ENCODE measurements around the gene STK31. TPM values are rescaled to one million over a fixed set of nuclear protein-coding genes. Genes with fewer than 3 reads are reported as not detected.
A peak's percentile ranks its signal among the peaks of the same experiment; 100 is the strongest.
"Not testable (repeated sequence)": the region's sequence is repeated elsewhere in the genome, so short reads cannot be mapped to it uniquely, and the experiment has no call there.

Gene STK31
- total RNA-seq, 2 experiments from 2014 or later, result not detected

DNA sequence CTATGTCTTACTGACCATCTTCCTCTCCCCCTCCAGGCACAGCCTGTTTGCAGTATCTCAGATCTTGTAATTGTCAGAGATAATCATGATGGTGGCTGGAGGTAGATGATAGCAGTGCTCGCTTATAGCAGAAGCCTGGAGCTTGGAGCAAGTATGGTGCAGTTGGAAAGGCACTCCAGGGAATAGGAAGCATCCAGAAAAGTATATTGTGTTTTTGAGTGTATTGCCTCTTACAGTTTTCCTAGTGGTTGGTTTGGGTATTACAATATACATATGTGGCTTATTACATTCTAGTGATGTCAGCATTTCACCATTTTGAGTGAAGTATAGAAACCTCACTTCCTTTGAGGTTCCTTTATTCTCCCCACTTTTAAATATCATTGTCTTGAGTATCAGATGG, 101.5 kb downstream of the STK31 start:
- Mint-ChIP-seq H3K4me3 (no peak overlapping the region), H3K4me1 (peaks cover 2% of the 10 kb centered on the region), H3K27ac (no peak overlapping the region), H3K9me3 (peaks cover 20% of the 10 kb centered on the region), H3K36me3 (no peaks in the 10 kb centered on the region), H3K27me3 (peaks cover 9% of the 10 kb centered on the region)
- no peak for DNase-seq

DNA sequence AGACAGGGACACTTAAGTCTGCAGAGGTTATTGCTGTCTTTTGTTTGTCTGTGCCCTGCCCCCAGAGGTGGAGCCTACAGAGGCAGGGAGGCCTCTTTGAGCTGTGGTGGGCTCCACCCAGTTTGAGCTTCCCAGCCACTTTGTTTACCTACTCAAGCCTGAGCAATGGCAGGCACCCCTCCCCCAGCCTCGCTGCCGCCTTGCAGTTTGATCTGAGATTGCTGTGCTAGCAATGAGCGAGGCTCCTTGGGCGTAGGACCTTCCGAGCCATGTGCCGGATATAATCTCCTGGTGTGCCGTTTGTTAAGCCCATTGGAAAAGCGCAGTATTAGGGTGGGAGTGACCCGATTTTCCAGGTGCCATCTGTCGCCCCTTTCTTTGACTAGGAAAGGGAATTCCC, 118.1 kb downstream of the STK31 start:
- not testable (repeated sequence) for H3K36me3 Mint-ChIP-seq, H3K4me3 Mint-ChIP-seq, H3K27me3 Mint-ChIP-seq, H3K4me1 Mint-ChIP-seq, H3K27ac Mint-ChIP-seq, DNase-seq
- H3K9me3 Mint-ChIP-seq, result peaks cover 16% of the 10 kb centered on the region

DNA sequence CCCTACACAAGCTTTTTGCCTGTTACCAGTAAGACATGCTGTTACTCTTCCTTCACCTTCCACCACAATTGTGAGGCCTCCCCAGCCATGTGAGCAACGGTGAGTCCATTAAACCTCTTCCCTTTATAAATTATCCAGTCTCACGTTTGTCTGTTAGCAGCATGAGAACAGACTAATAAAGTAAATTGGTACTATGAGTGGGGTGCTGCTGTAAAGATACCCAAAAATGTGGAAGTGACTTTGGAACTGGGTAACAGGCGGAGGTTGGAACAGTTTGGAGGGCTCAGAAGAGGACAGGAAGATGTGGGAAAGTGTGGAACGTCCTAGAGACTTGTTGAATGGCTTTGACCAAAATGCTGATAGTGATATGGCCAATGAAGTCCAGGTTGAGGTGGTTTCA, 122.7 kb downstream of the STK31 start:
- not testable (repeated sequence) for H3K27ac Mint-ChIP-seq, H3K27me3 Mint-ChIP-seq, H3K36me3 Mint-ChIP-seq, H3K4me3 Mint-ChIP-seq, H3K4me1 Mint-ChIP-seq, DNase-seq
- H3K9me3 Mint-ChIP-seq, result peaks cover 28% of the 10 kb centered on the region

DNA sequence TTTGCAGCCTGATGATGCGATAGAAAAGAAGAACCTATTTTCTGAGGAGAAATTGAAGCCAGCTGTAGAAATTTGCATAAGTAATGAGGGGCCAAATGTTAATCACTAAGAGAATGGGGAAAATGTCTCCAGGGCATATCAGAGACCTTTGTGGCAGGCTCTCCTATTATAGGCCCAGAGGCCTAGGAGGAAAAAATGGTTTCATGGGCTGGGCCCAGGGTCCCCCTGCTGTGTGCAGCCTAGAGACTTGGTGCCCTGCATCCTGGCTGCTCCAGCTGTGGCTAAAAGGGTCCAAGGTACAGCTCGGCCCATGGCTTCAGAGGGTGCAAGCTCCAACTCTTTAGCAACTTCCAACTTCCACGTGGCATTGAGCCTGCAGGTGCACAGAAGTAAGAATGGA, 123.4 kb downstream of the STK31 start:
- Mint-ChIP-seq H3K4me1 (no peaks in the 10 kb centered on the region), H3K9me3 (peaks cover 29% of the 10 kb centered on the region), H3K4me3 (no peak overlapping the region), H3K27me3 (peaks cover 4% of the 10 kb centered on the region), H3K27ac (no peak overlapping the region), H3K36me3 (peaks cover 5% of the 10 kb centered on the region)
- DNase-seq, result no peak

DNA sequence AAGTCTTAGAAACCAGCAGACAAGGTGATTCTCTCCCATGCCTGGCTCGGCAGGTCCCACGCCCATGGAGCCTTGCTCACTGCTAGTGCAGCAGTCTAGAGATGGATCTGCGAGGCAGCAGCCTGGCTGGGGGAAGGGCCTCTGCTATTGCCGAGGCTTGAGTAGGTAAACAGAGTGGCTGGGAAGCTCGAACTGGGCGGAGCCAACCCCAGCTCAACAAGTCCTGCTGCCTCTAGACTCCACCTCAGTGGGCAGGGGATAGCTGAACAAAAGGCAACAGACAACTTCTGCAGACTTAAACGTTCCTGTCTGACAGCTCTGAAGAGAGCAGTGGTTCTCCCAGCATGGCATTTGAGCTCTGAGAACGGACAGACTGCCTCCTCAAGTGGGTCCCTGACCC, 134.8 kb downstream of the STK31 start:
- DNase-seq, H3K36me3 Mint-ChIP-seq, H3K4me1 Mint-ChIP-seq, H3K27me3 Mint-ChIP-seq, H3K27ac Mint-ChIP-seq, H3K4me3 Mint-ChIP-seq: not testable (repeated sequence)
- peaks cover 34% of the 10 kb centered on the region for H3K9me3 Mint-ChIP-seq

DNA sequence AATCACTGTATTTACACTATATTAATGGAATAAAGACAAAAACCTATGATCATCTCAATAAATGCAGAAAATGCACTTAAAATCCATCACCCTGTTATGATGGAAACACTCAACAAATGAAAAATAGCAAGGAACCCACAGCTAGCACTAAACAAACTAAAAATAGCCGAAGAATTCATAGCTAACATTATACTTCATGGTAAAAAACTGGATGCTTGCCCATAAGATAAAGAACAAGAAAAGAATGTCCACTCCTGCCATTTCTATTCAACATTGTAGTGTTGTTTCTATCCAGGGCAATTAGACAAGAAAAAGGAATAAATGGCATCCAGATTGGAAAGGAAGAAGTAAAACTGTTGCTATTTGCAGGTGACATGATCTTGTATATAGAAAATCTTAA, 142.1 kb downstream of the STK31 start:
- Mint-ChIP-seq H3K4me1 (no peaks in the 10 kb centered on the region), H3K9me3 (peaks cover 19% of the 10 kb centered on the region), H3K27me3 (no peaks in the 10 kb centered on the region), H3K4me3 (no peak overlapping the region), H3K36me3 (no peaks in the 10 kb centered on the region), H3K27ac (no peak overlapping the region)
- DNase-seq, result no peak

DNA sequence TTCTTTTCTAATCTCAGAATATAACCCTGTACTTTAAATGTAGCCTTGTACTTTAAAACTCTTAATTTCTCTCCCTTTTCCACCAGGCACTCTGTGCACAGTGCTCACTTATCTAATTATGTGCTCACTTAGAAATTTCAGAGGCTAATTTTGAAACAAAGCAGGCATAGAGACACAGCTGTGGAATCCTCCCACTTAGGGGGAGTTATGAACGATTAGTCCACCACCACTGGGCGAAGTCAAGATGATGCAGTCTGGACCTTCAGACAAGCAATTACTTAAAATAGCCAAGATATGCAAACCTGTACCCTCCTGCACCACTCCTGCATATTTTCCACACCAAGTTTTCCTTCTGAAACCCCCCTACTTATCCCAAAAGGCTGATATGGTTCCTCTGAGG, 143.0 kb downstream of the STK31 start:
- Mint-ChIP-seq H3K4me3 (no peak overlapping the region), H3K9me3 (peaks cover 13% of the 10 kb centered on the region), H3K27me3 (no peaks in the 10 kb centered on the region), H3K4me1 (no peaks in the 10 kb centered on the region), H3K36me3 (no peaks in the 10 kb centered on the region), H3K27ac (no peak overlapping the region)
- DNase-seq, result no peak

DNA sequence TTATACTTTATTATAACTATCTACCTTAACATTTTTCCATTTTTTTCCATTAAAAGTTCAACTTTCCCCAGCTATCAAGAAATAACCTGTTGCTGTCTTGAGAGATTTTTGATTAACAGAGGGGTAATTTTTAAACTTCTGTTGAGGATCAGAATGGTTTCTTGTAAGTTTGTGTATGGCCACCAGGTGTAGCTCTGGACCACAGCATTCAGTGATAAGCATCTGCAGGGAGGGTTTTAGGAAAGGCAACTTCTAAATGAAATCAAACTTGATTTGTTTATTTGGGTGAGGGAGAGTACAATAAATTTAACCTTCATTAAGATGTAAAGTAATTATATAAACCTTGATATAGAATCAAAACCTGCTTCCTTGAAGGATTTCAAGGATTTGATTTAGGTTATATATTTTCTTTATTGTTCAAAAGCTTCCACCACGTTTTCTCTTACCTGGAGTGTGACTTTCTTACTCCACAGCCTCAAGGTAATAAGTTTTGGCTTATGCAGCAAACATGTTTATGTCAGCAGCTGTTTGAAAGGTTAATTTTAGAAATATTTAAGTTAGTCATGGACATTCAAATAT, 153.3 kb downstream of the STK31 start:
- Mint-ChIP-seq H3K27ac (no peak overlapping the region), H3K9me3 (peaks cover 1% of the 10 kb centered on the region), H3K36me3 (no peaks in the 10 kb centered on the region), H3K4me1 (no peaks in the 10 kb centered on the region), H3K4me3 (no peak overlapping the region), H3K27me3 (peaks cover 31% of the 10 kb centered on the region)
- DNase-seq, result peak; percentile 6

DNA sequence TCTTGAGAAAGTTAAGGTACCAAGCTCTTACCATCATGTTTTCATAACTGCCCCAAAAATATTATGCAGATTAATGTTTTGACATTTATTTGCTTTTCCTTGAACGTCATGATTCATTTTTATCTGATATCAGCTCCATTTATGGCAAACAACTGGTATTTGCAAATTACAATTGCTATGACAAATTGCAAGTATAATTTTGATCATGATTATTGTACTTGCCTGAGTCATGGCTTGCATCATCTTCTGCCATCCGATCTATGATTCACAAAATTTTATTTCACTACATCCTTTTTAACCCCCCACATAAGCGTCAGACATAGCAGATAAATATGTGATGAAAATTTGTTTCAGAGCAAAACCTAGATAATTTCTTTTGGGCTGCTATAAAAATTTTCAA, 155.0 kb downstream of the STK31 start:
- Mint-ChIP-seq H3K27me3 (peaks cover 46% of the 10 kb centered on the region), H3K27ac (no peak overlapping the region), H3K9me3 (peaks cover 1% of the 10 kb centered on the region), H3K4me1 (no peaks in the 10 kb centered on the region), H3K4me3 (no peak overlapping the region), H3K36me3 (no peaks in the 10 kb centered on the region)
- DNase-seq, result no peak

DNA sequence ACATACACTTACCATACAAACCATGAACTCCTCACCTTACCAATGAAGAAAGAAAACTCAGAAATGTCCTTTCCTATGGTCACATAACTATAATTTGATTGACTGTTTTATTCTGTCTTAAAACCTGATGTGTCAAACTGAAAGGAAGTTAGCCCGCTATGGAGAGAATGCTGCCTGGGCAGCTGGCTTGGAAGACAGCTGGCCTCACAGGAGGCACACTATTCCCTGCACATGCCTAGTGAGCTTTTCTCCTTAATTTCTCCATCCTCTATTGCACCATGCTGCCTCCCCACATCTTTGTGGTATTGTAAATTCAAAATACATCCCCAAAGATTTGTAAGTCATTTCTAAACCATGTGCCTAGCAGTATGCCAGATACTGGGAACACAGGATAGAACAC, 163.3 kb downstream of the STK31 start:
- H3K9me3 Mint-ChIP-seq, result no peaks in the 10 kb centered on the region
- no peaks in the 10 kb centered on the region for H3K4me1 Mint-ChIP-seq
- DNase-seq, result no peak
- no peak overlapping the region for H3K4me3 Mint-ChIP-seq
- H3K36me3 Mint-ChIP-seq, result no peaks in the 10 kb centered on the region
- no peak overlapping the region for H3K27ac Mint-ChIP-seq
- peaks cover 49% of the 10 kb centered on the region for H3K27me3 Mint-ChIP-seq

DNA sequence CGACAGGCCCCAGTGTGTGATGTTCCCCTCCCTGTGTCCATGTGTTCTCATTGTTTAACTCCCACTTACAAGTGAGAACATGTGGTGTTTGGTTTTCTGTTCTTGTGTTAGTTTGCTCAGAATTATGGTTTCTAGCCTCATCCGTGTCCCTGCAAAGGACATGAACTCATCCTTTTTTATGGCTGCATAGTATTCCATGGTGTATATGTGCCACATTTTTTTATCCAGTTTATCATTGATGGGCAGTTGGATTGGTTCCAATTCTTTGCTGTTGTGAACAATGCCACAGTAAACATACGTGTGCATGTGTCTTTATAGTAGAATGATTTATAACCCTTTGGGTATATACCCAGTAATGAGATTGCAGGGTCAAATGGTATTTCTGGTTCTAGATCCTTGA, 166.5 kb downstream of the STK31 start:
- not testable (repeated sequence) for H3K4me1 Mint-ChIP-seq, H3K36me3 Mint-ChIP-seq, H3K4me3 Mint-ChIP-seq

More for the DNA sequence above, 166.5 kb downstream of the STK31 start:
- H3K27me3 Mint-ChIP-seq, result peaks cover 38% of the 10 kb centered on the region
- not testable (repeated sequence) for DNase-seq, H3K9me3 Mint-ChIP-seq, H3K27ac Mint-ChIP-seq

Other genes with a start within 250 kb of the STK31 start
- under 1 TPM; 0.41 to 0.70 TPM for gene IGF2BP3, start 239.7 kb upstream of the STK31 start, total RNA-seq
- 100 to 1,000 TPM; 102 to 104 TPM for gene TRA2A, start 178.2 kb upstream of the STK31 start, total RNA-seq
- gene CCDC126, start 112.8 kb upstream of the STK31 start, total RNA-seq, result 1 to 10 TPM; 3.9 to 4.3 TPM
- gene FAM221A, start 30.0 kb upstream of the STK31 start, total RNA-seq, result 1 to 10 TPM; 4.6 to 4.7 TPM

Measured in activated naive CD8-positive, alpha-beta T cell treated with anti-CD3 and anti-CD28 coated beads for 36 hours (primary cell).